Measurements from ENCODE around the gene ARL8A.
"Not testable (repeated sequence)": the region's sequence is repeated elsewhere in the genome, so short reads cannot be mapped to it uniquely, and the experiment has no call there.

Gene ARL8A

DNA sequence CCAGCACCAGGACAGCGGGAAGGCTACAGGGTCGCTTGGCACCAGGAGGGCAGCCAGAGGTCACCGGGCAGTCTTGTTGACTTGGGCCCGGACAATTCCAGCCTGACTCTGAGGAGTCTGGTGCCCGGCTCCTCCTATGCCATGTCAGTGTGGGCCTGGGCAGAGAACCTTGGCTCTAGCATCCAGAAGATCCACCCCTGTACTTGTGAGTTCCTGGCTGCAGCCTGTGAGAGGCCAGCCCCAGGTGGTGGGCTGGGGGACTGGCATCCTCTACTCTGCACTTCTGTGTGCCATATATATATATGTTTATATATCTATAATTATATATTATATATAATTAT is 27.4 kb upstream of the ARL8A start:
- no peak for DNase-seq

DNA sequence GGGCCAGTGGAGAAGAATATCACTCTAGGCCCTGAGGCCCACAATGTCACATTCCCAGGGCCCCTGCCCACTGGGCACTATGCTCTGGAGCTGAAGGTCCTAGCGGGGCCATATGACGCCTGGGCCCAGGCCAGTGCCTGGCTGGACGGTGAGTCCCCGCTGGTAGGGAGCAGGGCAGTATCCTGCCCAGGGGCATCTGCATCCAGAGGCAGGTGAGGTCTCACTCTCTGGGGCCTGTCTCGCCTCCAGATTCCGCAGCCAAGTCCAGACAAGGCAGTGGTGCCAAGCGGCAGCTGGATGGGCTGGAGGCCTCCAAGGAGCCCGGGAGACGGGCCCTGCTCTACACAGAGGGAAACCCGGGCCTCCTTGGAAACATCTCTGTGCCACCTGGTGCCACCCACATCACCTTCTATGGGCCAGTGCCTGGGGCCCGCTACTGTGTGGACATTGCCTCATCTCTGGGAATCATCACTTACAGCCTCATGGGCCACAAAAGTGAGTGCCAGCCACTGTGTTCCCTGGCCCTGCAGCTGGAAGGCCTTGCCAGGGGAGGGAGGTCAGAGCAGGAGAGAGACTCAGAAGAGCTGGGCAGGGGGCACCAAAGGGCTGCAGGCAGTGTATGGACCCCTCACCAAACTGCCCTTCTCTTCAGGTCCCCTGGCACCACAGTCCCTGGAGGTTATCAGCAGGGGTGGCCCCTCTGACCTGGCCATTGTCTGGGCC is 26.9 kb upstream of the ARL8A start:
- no peak for DNase-seq

DNA sequence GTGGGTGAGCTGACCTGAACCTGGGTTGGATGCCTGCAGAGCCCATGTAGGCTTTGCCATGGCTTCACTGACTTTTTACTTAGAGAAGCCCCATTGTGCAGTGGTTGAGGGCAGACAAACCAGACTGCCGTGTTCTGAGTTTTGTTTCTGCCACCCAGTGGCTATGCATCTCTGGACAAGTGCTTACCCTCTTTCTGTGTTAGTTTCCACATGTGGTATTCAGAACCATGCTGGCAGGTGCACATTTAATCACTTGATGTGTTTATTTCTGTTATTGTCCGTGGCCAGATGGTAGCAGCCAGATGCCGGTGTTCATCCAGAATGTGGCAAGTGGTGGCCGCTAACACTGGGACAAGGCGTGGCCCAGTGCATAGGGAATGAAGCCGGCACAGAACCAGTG is 26.2 kb upstream of the ARL8A start:
- no peak for DNase-seq

DNA sequence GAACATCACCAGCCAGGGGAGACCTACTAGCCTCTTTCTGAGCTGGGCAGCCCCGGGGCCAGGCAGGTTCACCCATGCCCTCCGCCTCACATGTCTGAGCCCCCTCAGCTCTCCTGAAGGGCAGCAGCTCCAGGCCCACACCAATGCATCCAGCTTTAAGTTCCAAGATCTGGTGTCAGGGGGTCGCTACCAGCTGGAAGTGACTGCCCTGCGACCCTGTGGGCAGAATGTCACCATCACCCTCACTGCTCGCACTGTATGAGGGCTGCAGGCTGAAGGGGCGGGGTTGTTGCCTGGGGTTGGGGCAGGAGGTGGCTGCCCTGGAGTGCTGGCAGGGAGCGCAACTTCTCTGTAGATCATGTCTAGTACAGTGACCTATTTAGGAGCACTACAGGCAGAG is 24.3 kb upstream of the ARL8A start:
- DNase-seq = no peak

DNA sequence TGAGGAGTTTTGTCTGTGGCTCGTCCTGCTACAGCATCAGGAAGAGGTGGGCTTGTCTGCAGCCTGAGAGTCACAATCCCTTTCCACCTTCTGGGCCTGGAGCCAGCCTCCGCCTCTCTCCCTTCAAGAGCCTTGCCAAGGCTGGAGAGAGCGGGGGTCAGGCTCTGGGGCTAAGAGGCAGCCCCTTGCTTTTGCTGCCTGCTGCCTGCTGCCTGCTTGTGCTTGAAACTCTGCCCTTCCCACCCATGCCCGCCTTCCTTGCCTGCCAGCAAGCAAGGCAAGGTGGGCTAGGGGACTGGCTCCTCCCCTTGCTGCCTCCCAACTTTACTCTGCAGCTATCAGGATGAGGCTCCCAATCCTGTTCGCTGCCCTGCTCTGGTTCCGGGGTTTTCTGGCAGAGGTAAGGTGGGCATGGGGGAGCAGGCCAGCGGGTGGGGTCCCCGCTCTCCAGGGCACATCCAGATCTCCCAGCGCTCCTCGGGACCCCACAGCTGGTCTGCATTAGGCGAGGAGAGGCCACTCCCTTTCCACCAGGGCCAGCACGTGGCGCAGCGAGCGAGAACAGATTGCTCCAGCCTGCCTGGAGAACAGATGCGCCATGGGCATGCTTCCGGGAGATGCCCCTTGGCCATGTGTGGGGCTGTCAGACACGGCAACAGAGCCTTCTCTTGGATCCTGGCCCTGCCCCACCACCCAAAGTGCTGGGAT is 23.3 kb upstream of the ARL8A start:
- DNase-seq = no peak

DNA sequence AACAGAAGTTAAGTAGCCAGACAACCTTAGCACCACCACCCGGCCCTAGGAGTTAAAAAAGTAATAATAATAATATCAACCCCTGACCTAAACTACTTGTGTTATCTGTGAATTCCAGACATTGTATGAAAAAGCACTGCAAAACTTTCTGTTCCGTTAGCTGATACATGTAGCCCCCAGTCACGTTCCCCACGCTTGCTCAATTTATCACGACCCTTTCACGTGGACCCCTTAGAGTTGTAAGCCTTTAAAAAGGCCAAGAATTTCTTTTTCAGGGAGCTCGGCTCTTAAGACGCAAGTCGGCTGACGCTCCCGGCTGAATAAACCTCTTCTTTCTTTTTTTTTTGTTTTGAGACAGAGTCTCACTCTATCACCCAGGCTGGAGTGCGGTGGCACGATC is 22.5 kb upstream of the ARL8A start:
- DNase-seq = not testable (repeated sequence)

DNA sequence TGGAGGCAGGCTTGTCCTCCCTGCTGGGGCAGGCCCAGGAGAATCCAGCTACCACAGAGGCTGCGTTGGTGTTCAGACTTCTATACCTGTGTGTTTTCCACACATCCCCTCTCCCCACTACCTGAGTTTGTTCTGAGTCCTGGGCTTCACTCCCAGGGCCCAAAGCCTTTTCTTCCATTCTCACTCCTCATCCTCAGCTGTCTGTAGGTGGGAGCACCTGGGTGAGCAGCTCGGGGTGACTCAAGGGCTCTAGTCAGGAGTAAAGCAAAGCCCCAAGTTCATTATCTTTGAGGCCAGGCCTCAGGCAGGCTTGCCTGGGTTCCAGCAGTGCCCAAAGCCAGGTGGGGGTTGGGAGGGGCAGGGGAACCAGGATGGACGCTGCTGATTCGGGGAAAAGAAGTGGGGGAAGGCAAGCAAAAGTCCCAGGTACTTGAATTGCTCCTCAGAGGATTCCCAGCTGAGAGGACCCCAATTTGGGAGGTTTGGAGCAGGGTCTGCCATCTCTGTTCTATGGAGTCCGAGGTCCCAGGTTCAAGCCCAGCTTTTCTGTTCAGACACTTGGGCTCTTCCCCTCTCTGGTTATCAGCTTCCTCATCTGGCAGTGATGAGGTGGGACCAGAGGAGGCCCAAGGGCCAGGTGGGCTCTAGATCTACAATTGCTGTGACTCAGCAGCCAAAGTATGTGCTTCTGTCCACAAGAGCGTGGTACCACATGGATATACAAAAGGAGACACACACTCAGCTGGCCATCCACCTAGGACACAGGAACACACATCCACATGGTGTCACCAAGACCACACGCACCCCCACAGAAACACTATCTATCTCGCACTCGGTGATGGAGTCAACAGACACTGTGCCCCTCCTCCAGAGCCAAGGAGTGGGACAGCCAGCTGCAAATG is 21.7 kb upstream of the ARL8A start:
- DNase-seq = no peak

DNA sequence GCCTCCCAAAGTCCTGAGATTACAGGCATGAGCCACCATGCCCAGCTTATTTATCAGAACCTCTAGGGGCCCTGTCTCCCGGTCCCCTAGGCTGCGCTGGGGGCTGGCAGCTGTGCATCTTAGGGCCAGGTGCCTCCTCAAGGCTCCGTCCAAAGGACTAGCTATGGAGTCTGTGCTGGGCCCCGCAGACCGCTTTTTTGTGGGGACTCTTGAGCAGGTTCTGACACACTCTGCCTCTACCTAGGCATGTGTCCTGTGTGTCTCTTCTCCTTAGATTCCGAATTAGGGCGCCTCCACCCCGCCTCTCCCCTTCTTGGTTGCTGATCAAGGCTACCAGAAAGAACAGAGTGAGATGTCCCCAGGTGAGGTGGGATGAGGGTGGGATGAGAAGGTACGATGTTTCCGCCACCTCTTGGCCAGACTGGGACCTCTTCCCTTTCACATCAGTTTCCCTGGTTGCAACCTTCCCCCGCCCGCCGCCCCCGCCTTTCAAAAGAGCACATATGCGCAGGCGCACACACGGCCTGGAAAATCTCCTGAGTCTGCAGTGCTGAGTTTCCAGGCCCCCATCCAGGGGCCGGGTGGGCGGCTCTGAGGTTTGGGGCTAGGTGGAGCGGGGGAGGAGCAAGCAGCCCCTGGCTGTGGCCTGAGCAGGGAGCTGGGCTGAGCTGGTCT is 20.9 kb upstream of the ARL8A start:
- DNase-seq = peak in 1 of 2 donors; percentile 56

DNA sequence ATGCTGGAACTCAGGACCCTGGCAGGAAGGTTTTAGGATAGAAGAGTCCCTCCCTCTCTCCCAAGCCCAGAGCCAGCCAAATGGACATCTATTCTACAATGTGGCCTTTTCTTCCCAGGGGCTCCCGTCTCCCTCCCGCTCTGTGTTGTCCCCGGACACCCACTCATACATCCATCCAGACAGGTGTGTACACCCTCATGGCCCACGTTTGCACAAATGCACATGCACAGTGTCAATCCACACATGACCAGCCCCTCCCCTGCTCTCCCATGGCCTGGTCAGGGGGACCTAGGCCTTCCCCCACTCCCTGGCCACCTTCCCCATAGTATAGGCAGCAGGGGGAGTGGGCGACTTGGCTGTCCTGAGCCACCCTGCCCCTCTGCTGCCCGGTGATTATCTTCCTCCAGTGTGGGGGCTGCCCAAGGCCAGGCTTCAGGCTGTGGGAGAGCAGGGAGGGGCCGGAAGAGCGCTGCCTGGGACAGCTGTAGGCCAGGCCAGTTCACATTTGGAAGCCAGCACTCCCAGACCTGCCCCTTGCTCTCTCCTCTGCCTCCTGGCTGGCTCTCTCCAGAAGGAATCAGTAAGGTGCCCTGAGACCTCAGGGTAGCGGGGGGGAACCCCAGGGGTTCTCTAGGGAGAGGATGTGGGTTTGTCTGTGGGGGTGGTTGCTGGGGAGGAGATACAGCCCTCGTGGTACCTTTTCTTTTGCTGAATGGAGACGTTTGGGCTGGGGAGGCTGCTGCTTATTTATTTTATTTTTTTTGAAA is 19.9 kb upstream of the ARL8A start:
- DNase-seq = peak in 1 of 2 donors; percentile 48

DNA sequence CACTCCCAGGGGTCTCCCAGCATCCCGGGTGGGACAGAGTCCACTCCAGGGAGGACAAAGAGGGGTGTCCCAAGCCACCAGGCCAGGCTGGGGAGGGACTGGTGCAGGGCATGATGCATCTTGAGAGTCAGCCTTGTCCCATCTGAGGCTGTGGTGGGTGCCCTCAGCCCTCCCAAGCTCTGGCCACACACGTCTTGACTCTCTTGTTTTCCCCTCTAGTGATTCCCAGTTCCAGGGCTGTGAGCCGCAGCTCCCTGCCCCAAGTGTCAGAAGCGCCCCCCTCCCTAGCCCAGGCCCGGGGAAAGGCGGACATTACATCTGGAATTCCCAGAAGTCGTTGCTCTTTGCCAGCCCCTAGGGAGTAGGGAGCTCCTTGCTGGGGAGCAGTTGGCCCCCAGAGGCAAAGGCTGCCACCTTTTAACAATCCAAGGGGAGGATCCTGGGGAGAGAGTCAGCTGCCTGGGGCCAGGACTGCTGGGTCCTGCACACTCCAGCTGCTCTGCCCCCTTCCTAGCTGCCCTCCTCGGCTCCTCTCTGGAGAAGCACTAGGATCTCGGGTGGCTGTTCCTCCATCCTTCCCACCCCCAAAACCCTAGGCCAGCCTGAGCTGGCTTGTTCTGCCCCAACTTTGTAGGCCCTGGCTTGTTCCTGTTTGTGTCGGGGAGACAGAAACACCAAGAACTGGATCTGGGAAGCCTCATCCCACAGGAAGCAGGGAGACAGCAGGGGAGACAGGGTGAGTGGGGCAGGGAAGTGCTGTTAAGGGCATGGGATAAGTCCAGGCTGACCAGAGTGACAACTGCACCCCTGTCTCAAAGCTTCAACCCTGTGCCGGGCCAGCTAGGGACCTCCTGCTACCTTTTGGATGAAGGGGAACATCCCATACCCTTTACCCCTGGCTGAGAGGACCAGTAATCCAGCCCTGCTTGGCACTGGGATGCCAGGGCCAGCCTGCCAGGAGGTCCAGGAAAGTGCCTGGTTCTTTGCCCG is 19.0 kb upstream of the ARL8A start:
- no peak for DNase-seq

DNA sequence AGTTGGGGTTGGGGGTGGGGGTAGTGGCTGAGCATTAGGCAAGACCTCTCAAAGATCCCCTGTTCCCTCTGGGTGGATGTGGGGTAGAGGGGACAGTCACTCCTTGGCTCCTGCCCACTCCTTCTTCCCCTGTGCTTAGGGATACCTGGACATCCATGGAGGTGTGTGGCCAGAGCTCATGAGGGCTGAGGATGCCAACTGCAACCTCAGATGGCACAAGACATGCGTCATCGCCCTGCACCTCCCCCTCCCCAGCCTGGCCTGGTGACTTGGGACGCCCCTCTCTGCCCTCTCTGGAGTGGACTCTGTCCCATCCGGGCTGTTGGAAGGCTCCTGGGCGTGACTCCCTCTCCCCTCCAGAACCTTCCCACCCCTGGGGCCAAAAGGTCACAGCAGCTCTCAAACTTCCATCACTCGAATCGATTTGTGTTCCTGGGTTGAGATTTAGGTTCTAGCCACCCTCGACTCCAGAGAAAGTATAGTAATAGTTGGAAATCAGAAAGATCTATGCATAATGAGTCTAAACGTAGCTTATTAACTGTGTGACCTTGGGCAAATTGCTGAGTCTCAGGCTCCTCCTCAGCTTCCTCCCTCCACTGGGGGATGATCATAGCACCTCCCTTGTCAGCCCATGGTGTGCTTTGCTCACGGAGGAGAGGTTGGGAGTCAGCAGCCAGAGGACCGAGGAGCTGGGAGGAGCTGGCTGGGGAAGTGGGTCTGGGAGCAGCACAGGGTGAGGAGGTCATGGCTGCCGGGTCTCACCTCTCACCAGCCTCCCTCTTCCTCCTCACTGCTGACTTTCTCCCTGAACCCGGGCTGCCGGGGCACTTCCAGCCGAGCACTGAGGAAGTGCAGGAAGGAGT is 18.1 kb upstream of the ARL8A start:
- no peak for DNase-seq

DNA sequence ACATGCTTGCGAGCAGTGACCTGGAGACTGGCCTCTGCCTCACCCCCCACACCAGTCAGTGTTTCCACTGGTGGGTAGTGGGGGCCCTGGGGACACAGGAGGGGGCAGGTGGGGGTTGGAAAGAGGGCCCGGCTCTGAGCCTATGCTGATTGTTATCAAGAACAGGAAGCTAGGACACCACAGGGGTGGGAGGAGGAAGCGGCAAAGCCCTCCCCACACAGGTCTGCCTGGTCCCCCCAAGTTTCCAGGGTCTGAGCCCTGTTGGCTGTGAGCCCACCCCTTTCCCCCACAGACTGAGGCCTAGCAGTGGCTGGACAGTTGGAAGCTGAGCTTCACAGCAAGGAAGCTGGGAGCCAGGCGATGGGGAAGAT is 17.5 kb upstream of the ARL8A start:
- DNase-seq = no peak

DNA sequence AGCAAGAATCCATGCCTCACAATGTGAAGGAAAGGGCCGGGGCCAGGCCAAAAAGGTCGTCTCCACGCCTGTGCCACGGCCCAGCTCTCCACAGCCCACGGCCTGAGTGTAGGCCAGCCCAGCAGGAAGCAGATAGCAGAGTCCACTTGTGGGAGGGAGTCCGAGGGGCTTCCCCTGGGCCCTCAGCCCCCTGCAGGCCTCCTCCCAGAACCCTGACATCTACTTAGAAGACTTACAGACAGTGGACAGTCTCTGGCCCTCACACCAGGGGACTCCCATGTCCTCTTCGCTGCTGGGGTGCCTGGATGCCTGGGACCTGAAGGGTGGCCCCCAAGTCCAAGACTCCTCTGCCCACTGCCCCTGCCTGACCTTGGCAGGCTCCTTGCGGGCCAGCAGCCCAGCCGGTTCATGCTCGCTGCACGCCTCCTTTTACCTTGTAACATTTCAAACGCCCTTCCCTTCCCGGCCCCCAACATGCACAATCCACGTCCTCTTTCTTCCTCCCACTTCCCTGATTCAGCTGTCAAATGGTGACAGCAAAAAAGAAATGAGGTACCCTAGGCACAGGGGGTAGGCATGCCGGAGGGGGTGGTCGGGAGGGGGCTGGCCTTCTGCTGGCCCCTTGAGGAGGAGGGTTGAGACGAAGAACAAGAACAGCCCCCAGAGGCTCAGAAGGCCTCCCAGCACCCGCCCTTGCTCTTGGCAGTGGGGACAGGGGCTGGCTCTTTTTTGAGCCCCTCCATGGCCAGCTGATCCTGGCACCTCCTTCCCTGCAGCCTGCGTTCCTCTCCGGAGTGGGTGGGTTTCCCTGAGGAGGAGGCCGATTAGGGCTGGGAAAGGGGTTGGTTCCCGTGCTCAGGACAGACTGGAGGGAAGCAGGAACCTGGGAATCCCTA is 16.9 kb upstream of the ARL8A start:
- no peak for DNase-seq

DNA sequence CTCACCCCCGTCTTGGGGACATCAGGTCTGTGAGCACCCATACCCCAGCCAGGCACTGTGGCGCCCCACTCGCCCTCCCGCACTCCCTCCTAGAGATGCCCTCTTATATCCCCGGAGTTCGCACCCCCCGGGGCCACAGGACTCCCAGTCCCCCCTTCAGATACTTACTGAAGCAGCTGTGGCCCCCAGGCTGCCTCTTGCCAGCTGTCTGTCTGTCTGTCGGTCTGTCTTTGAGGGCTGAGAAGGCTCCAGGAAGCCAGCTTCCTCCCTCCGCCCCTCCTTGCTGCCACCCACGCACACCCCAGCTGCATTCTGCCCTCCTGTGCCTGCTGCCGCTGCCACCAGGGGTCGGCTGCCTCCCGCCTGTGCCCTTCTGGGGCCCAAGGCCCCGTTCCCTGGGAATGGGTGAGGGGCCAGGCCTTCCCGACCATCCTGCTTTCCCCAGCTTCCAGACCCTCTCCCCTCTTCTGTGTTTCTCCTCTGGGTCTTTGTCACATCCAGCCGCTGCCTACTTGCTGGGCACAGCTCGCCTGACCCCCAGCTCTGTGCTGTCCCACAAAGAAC is 15.9 kb upstream of the ARL8A start, which contains the start of gene PTPN7:
TSS of gene PTPN7 (minus strand) at position 226 of the 564 bp plus-strand sequence. CDS start 1,200 bp downstream, outside the sequence.
- DNase-seq = peak; percentile 84 to 86

DNA sequence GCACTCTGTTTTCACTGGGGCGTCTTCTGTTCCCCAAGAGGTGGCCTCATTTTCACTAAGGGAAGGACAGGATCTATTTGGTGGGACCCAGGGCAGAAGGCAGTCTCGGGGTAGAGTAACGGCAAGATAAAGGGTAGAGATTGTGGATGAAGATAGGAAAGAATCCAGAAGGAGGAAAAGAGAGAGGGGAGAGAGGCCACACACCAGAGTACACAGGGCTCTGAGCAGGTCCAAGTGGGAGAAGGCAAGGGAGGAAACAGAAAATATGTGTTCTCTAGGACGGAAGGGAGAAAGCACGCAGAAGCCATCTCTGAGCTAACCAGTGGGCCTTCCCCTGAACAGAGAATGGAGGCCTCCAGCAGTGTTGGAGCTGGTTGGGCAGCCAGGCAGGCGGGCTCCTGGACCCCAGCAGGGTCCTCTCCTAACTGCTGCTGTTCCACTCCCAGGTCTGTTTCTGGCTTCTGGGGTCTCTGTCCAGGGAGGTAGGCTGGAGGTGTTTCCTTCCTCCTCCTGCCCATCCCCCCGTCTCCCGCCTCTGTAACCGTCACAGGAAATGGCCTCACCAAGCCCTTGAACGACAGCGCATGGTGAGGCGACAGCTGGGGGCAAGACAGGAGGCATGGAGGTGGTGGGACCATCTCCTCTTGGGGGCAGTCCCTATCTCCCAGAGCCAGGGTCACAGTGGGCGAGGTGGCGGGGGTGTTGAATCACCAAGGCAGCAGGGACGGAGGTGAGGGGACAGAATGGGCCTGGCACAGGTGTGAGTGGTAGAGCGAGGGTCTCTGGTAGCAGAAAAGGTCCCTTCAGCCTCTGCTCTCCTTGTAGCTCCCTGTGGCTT is 15.2 kb upstream of the ARL8A start:
- peak in 1 of 2 donors; percentile 68 for DNase-seq

DNA sequence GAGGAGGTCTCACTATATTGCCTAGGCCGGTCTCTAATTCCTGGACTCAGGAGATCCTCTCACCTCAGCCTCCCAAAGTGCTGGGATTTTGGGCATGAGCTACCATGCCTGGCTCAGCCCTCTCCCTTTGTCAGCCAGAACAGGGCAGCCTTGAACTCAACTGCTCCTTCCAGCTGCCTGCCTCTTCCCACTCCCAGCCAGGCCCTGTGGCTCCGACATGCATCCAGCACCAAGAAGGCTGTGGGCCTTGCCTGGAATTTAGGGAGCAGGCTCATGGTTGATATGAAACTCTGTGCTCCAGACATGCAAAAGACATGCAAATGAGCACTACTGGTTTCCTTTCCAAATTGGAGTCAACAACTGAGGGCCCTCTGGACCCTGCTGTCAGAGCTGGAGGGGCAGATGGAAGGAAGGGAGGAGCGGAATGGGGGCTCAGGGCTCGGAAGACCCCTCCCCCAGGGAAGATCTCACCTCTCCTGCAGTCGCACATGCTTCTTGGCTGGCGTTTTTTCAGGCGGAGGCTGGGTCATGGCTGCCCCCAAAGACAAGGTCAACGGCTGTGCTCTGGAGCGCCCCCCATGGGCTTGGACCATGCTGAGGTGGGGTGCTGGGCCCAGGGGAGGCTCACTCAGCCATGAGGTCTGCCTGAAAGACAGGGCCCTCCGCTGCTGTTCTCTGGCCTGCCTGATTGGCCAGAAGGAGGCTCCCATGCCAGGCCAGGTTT is 14.4 kb upstream of the ARL8A start:
- no peak for DNase-seq

DNA sequence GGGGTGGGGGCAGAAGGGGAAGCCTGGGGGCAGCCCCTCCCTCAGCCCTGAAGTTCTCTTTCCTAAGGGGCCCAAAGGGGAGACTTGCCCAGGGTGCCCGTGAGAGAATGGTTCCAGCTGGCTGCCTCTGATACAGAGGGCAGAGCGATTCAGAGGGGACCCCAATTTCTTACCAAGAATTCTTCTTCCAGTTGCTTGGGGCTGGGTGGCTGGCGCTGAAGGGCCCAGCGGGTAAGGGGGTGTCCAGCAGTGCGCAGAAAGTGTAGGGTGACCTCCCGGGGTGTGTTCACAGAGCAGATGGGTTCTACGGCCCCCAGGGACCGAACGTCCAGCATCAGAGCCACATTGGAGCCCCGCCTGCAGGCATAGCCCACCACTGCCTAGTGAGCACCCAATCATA is 13.4 kb upstream of the ARL8A start:
- DNase-seq = no peak
